ENCODE data around the gene ACACA.

The ACACA gene

GRCh38 chr17:37375706-37376105, 30.9 kb downstream of the ACACA start, which contains the start of gene C17orf78:
TSS of gene C17orf78 (plus strand) at chr17:37375985. CDS start at chr17:37376093, 108 bp downstream.
- no peak within 1 kb of the TSS for H3K4me3 ChIP-seq (ENCODE audit: low read depth, low read length)
- H3K9me3 ChIP-seq (ENCODE audit: control insufficient read depth, insufficient read depth, low read depth, low read length), result no peaks in the 10 kb centered on the region
- no peak within 1 kb of the TSS for H3K27ac ChIP-seq (ENCODE audit: extremely low read depth, low read depth, low read length)
- no peaks in the 10 kb centered on the region; a peak in 1 of 3 replicates for H3K36me3 ChIP-seq (ENCODE audit: control insufficient read depth in 2 of 2, insufficient read depth in 1 of 2, low read length in 2 of 2)
- no peak for TF ChIP-seq ZNF157 (tag by site-specific recombination; IDR thresholded peaks at IDR 0.05)
- no peak for TF ChIP-seq KLF1 (tag by site-specific recombination; IDR thresholded peaks at IDR 0.05)
- TF ChIP-seq ZNF704 (tag by site-specific recombination; IDR thresholded peaks at IDR 0.05), result no peak
- no peak for TF ChIP-seq TSHZ1 (tag by site-specific recombination; IDR thresholded peaks at IDR 0.05; ENCODE audit: borderline replicate concordance)
- TF ChIP-seq ZNF146 (tag by site-specific recombination; IDR thresholded peaks at IDR 0.05), result no peak
- no peak for TF ChIP-seq ZFP41 (tag by site-specific recombination; IDR thresholded peaks at IDR 0.05; ENCODE audit: borderline replicate concordance)
- no peak for TF ChIP-seq ZNF274 (IDR thresholded peaks at IDR 0.05; ENCODE audit: low read length)
- no peak for TF ChIP-seq ZNF274 (tag by site-specific recombination; IDR thresholded peaks at IDR 0.05; ENCODE audit: borderline replicate concordance)
- TF ChIP-seq PRDM10 (tag by site-specific recombination; IDR thresholded peaks at IDR 0.05), result no peak
- no peak for TF ChIP-seq ZNF610 (tag by site-specific recombination; IDR thresholded peaks at IDR 0.05; ENCODE audit: borderline replicate concordance)
- no peak for TF ChIP-seq ZNF571 (tag by site-specific recombination; IDR thresholded peaks at IDR 0.05)
- no peak for TF ChIP-seq SP3 (tag by site-specific recombination; IDR thresholded peaks at IDR 0.05)
- TF ChIP-seq ZSCAN16 (tag by site-specific recombination; IDR thresholded peaks at IDR 0.05), result no peak
- no peak for TF ChIP-seq KLF16 (tag by site-specific recombination; IDR thresholded peaks at IDR 0.05)
- TF ChIP-seq ZNF514 (tag by site-specific recombination; IDR thresholded peaks at IDR 0.05), result no peak
- TF ChIP-seq ZNF16 (tag by site-specific recombination; IDR thresholded peaks at IDR 0.05; ENCODE audit: low read depth), result no peak
- H3K4me1 ChIP-seq (ENCODE audit: control insufficient read depth, insufficient read depth, low read length), result no peaks in the 10 kb centered on the region; the same call in 1 of the 2 replicates
- ChIA-PET CTCF (interaction anchor here (0.6 to 8.1 kb wide), 9 partner anchors 14 to 474 kb away, joined by 3 to 141 read pairs (median 8); no protein-coding TSS in a partner anchor), POLR2A (interaction anchor here (1.1 kb wide), 1 partner anchor 15 kb away, joined by 3 read pairs; no protein-coding TSS in a partner anchor)

GRCh38 chr17:37373530-37374159, 33.0 kb downstream of the ACACA start:
- no peaks in the 10 kb centered on the region; a peak in 1 of 3 replicates for H3K36me3 ChIP-seq (ENCODE audit: control insufficient read depth in 2 of 2, insufficient read depth in 1 of 2, low read length in 2 of 2)
- no peak overlapping the region for H3K4me3 ChIP-seq (ENCODE audit: low read depth, low read length)
- ChIA-PET POLR2A (interaction anchor here (0.9 to 1.6 kb wide), 4 partner anchors 10 to 782 kb away, joined by 3 to 8 read pairs (median 4); partner anchors contain the start of genes ACACA, DHRS11 and TADA2A), CTCF (interaction anchor here (0.6 to 8.1 kb wide), 85 partner anchors 8 to 771 kb away, joined by 3 to 141 read pairs (median 4); partner anchors contain the start of gene DDX52)
- 0 out of 2 replicates have a peak overlapping the region, but pooled peaks have one; percentile 30 for H3K27ac ChIP-seq (ENCODE audit: extremely low read depth, low read depth, low read length)
- no peaks in the 10 kb centered on the region for H3K9me3 ChIP-seq (ENCODE audit: control insufficient read depth, insufficient read depth, low read depth, low read length)
- no peaks in the 10 kb centered on the region; the same call in 1 of the 2 replicates for H3K4me1 ChIP-seq (ENCODE audit: control insufficient read depth, insufficient read depth, low read length)
- TF ChIP-seq ZNF24 (tag by site-specific recombination; IDR thresholded peaks at IDR 0.05), result 0 out of 2 replicates have a peak, but pooled peaks have one; percentile 32
- TF ChIP-seq ZSCAN30 (tag by site-specific recombination; IDR thresholded peaks at IDR 0.05), result peak; percentile 70; the same call in 1 of the 2 replicates
- TF ChIP-seq PRDM1 (tag by site-specific recombination; IDR thresholded peaks at IDR 0.05), result peak; percentile 62
- TF ChIP-seq SCRT2 (tag by site-specific recombination; IDR thresholded peaks at IDR 0.05), result peak; percentile 99
- no peak for TF ChIP-seq AEBP2 (tag by site-specific recombination; IDR thresholded peaks at IDR 0.05; ENCODE audit: borderline replicate concordance)
- TF ChIP-seq ZEB2 (tag by site-specific recombination; IDR thresholded peaks at IDR 0.05), result peak; percentile 64; the same call in 1 of the 2 replicates
- peak; percentile 100 for TF ChIP-seq ZNF654 (tag by site-specific recombination; IDR thresholded peaks at IDR 0.05; ENCODE audit: low read depth)

Measured in HEK293 (cell line).